IMR-90 (cell line): ENCODE results near the gene NR5A2. TPM values are rescaled to one million over a fixed set of nuclear protein-coding genes. Genes with fewer than 3 reads are reported as not detected.

Source experiments
- ATAC-seq: fragments of 200-7000 bp; cut with Tn5 transposase; 2 replicates; pipeline ENCODE4 v1.9.1; 2020; ENCODE audit warnings: low read depth, mild to moderate bottlenecking, moderate library complexity
- BruUV-seq: library from RNA; stranded (reverse); fragments of 400-500 nt; replicated peaks from 2 replicates; lab custom pipeline; 2021; lab: Mats Ljungman, UMichigan
- CTCF ChIA-PET: fragments of 300-600 bp; formaldehyde crosslinking; extraction: SDS; loops from one replicate; lab custom pipeline; 2021; ENCODE audit warnings: antibody characterized with exemption; lab: Yijun Ruan, JAX
- POLR2A ChIA-PET: fragments of 300-600 bp; sonication (Branson Sonifier 250); formaldehyde crosslinking; loops from one replicate; lab custom pipeline; 2022; ENCODE audit warnings: antibody characterized with exemption; ENCODE audit not compliant: unreplicated experiment; lab: Charles Lee
- DNase-seq: peaks from one replicate; pipeline ENCODE4 v3.0.0; 2013
- H2AFZ ChIP-seq: replicated peaks from 2 replicates; pipeline ENCODE3; 2013; ENCODE audit warnings: low read length, mild to moderate bottlenecking; ENCODE audit not compliant: poor library complexity
- H2AK5ac ChIP-seq: 2 replicates; pipeline ENCODE4 v1.6.1; 2013; ENCODE audit warnings: low read depth, low read length, inconsistent platforms
- H2AK9ac ChIP-seq: replicated peaks from 2 replicates; pipeline ENCODE3; 2013; ENCODE audit warnings: mild to moderate bottlenecking, low read depth, low read length, moderate library complexity; ENCODE audit not compliant: poor library complexity
- H2BK120ac ChIP-seq: 2 replicates; pipeline ENCODE4 v1.6.1; 2013; ENCODE audit warnings: low read depth, low read length, inconsistent platforms
- H2BK15ac ChIP-seq: 3 replicates; pipeline ENCODE4 v1.6.1; 2013; ENCODE audit warnings: low read depth, low read length, inconsistent platforms
- H2BK20ac ChIP-seq: 2 replicates; pipeline ENCODE4 v1.6.1; 2013; ENCODE audit warnings: low read depth, mild to moderate bottlenecking, inconsistent platforms, low read length, moderate library complexity
- H2BK5ac ChIP-seq: 2 replicates; pipeline ENCODE4 v1.6.1; 2013; ENCODE audit warnings: mild to moderate bottlenecking, low read depth, low read length, inconsistent platforms; ENCODE audit not compliant: poor library complexity, severe bottlenecking
- H3K14ac ChIP-seq: replicated peaks from 2 replicates; pipeline ENCODE4 v1.6.1; 2013; ENCODE audit warnings: low read depth, low read length, inconsistent platforms
- H3K18ac ChIP-seq: 2 replicates; pipeline ENCODE4 v1.6.1; 2013; ENCODE audit warnings: low read depth, low read length, control low read depth
- H3K23ac ChIP-seq: 2 replicates; pipeline ENCODE4 v1.6.1; 2013; ENCODE audit warnings: low read depth, low read length, inconsistent platforms
- H3K27ac ChIP-seq: 2 replicates; pipeline ENCODE4 v1.5.1; 2013; ENCODE audit warnings: mild to moderate bottlenecking, control low read depth, low read length; ENCODE audit not compliant: insufficient read depth
- H3K27me3 ChIP-seq: 2 replicates; pipeline ENCODE4 v1.6.1; 2013; ENCODE audit warnings: low read length; ENCODE audit not compliant: control insufficient read depth, insufficient read depth
- H3K36me3 ChIP-seq: 2 replicates; pipeline ENCODE4 v1.6.1; 2013; ENCODE audit warnings: low read length, mixed read lengths; ENCODE audit not compliant: control insufficient read depth, insufficient read depth
- H3K4ac ChIP-seq: 2 replicates; pipeline ENCODE4 v1.6.1; 2013; ENCODE audit warnings: low read depth, low read length, inconsistent platforms
- H3K4me1 ChIP-seq: 2 replicates; pipeline ENCODE4 v1.6.1; 2013; ENCODE audit warnings: low read length, mixed read lengths; ENCODE audit not compliant: control insufficient read depth, insufficient read depth
- H3K4me2 ChIP-seq: 2 replicates; pipeline ENCODE4 v1.6.1; 2013; ENCODE audit warnings: low read depth, mild to moderate bottlenecking, control low read depth, low read length, moderate library complexity
- H3K4me3 ChIP-seq: 2 replicates; pipeline ENCODE4 v1.5.1; 2013; ENCODE audit warnings: low read depth, mild to moderate bottlenecking, control low read depth, low read length, moderate library complexity; ENCODE audit not compliant: insufficient read depth
- H3K56ac ChIP-seq: 2 replicates; pipeline ENCODE4 v1.6.1; 2013; ENCODE audit warnings: low read length, inconsistent platforms; ENCODE audit not compliant: insufficient read depth; ENCODE audit errors: extremely low read depth
- H3K79me1 ChIP-seq, 2 experiments: 2 replicates each; pipeline ENCODE4 v1.6.1; 2013; ENCODE audit warnings: low read length in 2 of 2, inconsistent platforms in 1 of 2, low read depth in 1 of 2
- H3K9ac ChIP-seq: 2 replicates; pipeline ENCODE4 v1.6.1; 2013; ENCODE audit warnings: low read depth, low read length, control low read depth
- H3K9me1 ChIP-seq: 2 replicates; pipeline ENCODE4 v1.6.1; 2013; ENCODE audit warnings: low read length, inconsistent platforms; ENCODE audit not compliant: insufficient read depth
- H3K9me3 ChIP-seq: 2 replicates; pipeline ENCODE4 v1.6.1; 2013; ENCODE audit warnings: low read length; ENCODE audit not compliant: control insufficient read depth, insufficient read depth
- H4K20me1 ChIP-seq: 2 replicates; pipeline ENCODE4 v1.6.1; 2013; ENCODE audit warnings: low read length, inconsistent platforms; ENCODE audit not compliant: insufficient read depth
- H4K5ac ChIP-seq: 2 replicates; pipeline ENCODE4 v1.6.1; 2013; ENCODE audit warnings: mild to moderate bottlenecking, low read depth, low read length, control low read depth
- H4K8ac ChIP-seq, 2 experiments: 2 replicates each; pipeline ENCODE4 v1.6.1; 2013; ENCODE audit warnings: low read depth in 2 of 2, low read length in 2 of 2, control low read depth in 1 of 2, inconsistent platforms in 1 of 2
- H4K91ac ChIP-seq: 2 replicates; pipeline ENCODE4 v1.6.1; 2013; ENCODE audit warnings: low read depth, low read length, inconsistent platforms; ENCODE audit not compliant: insufficient read depth
- BHLHE40 ChIP-seq: fragments of 150-350 bp; IDR thresholded peaks from 2 replicates; pipeline ENCODE4 v1.6.1; 2016; ENCODE audit warnings: mild to moderate bottlenecking, low read depth, low read length
- CHD1 ChIP-seq: IDR thresholded peaks from 2 replicates; pipeline ENCODE4 v1.6.1; 2012; ENCODE audit warnings: low read depth, low read length, improper control_type of control experiment
- MAFK ChIP-seq: IDR thresholded peaks from 2 replicates; pipeline ENCODE4 v1.6.1; 2012; ENCODE audit warnings: low read depth, low read length, improper control_type of control experiment
- MAZ ChIP-seq: IDR thresholded peaks from 2 replicates; pipeline ENCODE4 v1.6.1; 2012; ENCODE audit warnings: low read depth, mild to moderate bottlenecking, low read length, improper control_type of control experiment, moderate library complexity, borderline replicate concordance
- POLR2A ChIP-seq: IDR thresholded peaks from 2 replicates; pipeline ENCODE4 v1.6.1; 2012; ENCODE audit warnings: mild to moderate bottlenecking, low read depth, low read length
- RAD21 ChIP-seq: IDR thresholded peaks from 2 replicates; pipeline ENCODE4 v1.6.1; 2012; ENCODE audit warnings: low read length, improper control_type of control experiment
- RCOR1 ChIP-seq: IDR thresholded peaks from 2 replicates; pipeline ENCODE4 v1.6.1; 2012; ENCODE audit warnings: mild to moderate bottlenecking, low read length, improper control_type of control experiment; ENCODE audit not compliant: insufficient replicate concordance
- RFX5 ChIP-seq: IDR thresholded peaks from 2 replicates; pipeline ENCODE4 v1.8.0; 2012; ENCODE audit warnings: low read depth, mild to moderate bottlenecking, low read length, moderate library complexity
- SMC3 ChIP-seq: fragments of 150-350 bp; IDR thresholded peaks from 2 replicates; pipeline ENCODE4 v1.6.1; 2016; ENCODE audit warnings: low read depth, mild to moderate bottlenecking, antibody characterized with exemption, low read length, moderate library complexity
- WGBS, 2 experiments: methylation state at CpG; one replicate each; pipeline versions ENCODE4 v1.1.5 to v1.1.7; 2013; ENCODE audit warnings: missing lambda C conversion rate in 2 of 2; ENCODE audit not compliant: insufficient read length in 1 of 2; ENCODE audit errors: extremely low coverage in 2 of 2; 5-methylcytosine and 5-hydroxymethylcytosine counted together
- dilution Hi-C: fragments of 300-500 bp; cut with HindIII; formaldehyde crosslinking; loops from one replicate; pipeline ENCODE4 v1.14.3; 2018; ENCODE audit warnings: low sequenced_read_pairs; ENCODE audit not compliant: unreplicated experiment
- in situ Hi-C: fragments of 300-500 bp; cut with MboI; formaldehyde crosslinking; loops from 3 replicates; pipeline ENCODE4 v1.14.3; 2019; ENCODE audit warnings: low sequenced_read_pairs, inconsistent platforms, mixed read lengths
- intact Hi-C: fragments of 100-400 bp; cut with micrococcal nuclease; formaldehyde crosslinking; loops from 2 replicates; pipeline ENCODE4 v1.10.0; 2022
- polyA plus RNA-seq, 3 experiments: library from polyadenylated mRNA; depleted of rRNA; stranded (reverse); fragments of >200 nt; gene quantifications; 2 replicates each; pipeline ENCODE4 v1.2.3, GENCODE V29; 2012; ENCODE audit warnings: low replicate concordance in 1 of 3
- total RNA-seq: library from RNA; depleted of rRNA; stranded (reverse); fragments of >200 nt; gene quantifications from 2 replicates; pipeline ENCODE4 v1.2.3, GENCODE V29; 2012
- TF ChIP-seq, protein P1 (sequence below): fragments of 150-350 bp; IDR thresholded peaks from 2 replicates; pipeline ENCODE4 v1.6.1; 2016; ENCODE audit warnings: low read depth, mild to moderate bottlenecking, low read length, moderate library complexity, borderline replicate concordance
- TF ChIP-seq, protein P2 (sequence below): fragments of 150-350 bp; IDR thresholded peaks from 2 replicates; pipeline ENCODE4 v1.6.1; 2017; ENCODE audit warnings: mild to moderate bottlenecking, antibody characterized with exemption, low read length, low read depth

The NR5A2 gene
- total and polyA plus RNA-seq, 2 of the 4 experiments (the other 2 are of a cell fraction), result 0.03 to 0.18 TPM

DNA sequence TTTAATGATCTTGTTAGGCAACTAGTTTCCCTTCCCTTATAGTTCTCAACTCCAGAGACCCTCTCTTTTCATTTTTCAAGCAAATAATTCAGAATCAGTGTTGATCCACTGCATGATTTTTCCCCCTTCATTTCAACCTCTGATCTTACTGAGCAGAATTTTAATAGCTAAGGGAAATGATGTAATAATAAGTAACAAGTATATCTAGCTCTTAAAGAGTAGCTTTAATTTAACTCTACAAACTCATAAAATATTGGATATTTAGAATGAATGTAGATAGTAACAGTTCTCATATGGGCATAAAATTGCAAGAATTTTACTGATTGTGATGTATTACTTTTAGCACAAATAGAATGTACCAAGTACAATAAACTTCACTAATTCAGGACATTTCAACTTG lies 130.2 kb downstream of the NR5A2 start (continued):
- TF ChIP-seq, protein P1, sequence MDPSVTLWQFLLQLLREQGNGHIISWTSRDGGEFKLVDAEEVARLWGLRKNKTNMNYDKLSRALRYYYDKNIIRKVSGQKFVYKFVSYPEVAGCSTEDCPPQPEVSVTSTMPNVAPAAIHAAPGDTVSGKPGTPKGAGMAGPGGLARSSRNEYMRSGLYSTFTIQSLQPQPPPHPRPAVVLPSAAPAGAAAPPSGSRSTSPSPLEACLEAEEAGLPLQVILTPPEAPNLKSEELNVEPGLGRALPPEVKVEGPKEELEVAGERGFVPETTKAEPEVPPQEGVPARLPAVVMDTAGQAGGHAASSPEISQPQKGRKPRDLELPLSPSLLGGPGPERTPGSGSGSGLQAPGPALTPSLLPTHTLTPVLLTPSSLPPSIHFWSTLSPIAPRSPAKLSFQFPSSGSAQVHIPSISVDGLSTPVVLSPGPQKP, result no peak

GRCh38 chr1:200161801-200162200 lies 134.3 kb downstream of the NR5A2 start:
- no peaks in the 10 kb centered on the region for H3K27me3 ChIP-seq
- H3K27ac ChIP-seq, result no peak overlapping the region
- ChIA-PET CTCF (interaction anchor here (0.7 to 1.5 kb wide), 2 partner anchors 10 to 23 kb away, joined by 3 read pairs; no protein-coding TSS in a partner anchor), POLR2A (no interaction called here)
- intact Hi-C loops (no loop called here), dilution Hi-C loops (no loop called here), in situ Hi-C loops (no loop called here)
- DNase-seq (no peak), ATAC-seq (no peak)
- H2AK9ac ChIP-seq, result no peak overlapping the region
- H3K9ac ChIP-seq, result no peak overlapping the region
- no peak overlapping the region for H4K8ac ChIP-seq
- H3K18ac ChIP-seq, result no peak overlapping the region
- no peaks in the 10 kb centered on the region for H3K36me3 ChIP-seq
- H3K23ac ChIP-seq, result no peak overlapping the region
- H3K4ac ChIP-seq, result no peak overlapping the region
- H4K20me1 ChIP-seq, result no peaks in the 10 kb centered on the region
- TF ChIP-seq RFX5, result no peak
- TF ChIP-seq, protein P1, result no peak
- TF ChIP-seq SMC3, result no peak
- TF ChIP-seq RCOR1, result no peak
- TF ChIP-seq CHD1, result no peak
- no peak for TF ChIP-seq BHLHE40
- TF ChIP-seq POLR2A, result no peak
- TF ChIP-seq, protein P2, sequence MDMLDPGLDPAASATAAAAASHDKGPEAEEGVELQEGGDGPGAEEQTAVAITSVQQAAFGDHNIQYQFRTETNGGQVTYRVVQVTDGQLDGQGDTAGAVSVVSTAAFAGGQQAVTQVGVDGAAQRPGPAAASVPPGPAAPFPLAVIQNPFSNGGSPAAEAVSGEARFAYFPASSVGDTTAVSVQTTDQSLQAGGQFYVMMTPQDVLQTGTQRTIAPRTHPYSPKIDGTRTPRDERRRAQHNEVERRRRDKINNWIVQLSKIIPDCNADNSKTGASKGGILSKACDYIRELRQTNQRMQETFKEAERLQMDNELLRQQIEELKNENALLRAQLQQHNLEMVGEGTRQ, result no peak
- no peak for TF ChIP-seq RAD21
- TF ChIP-seq MAFK, result no peak
- no peak for TF ChIP-seq MAZ
- no peak overlapping the region for H4K5ac ChIP-seq
- no peak overlapping the region for H2BK120ac ChIP-seq
- no TSS peak for BruUV-seq
- no CpG with 5 or more reads among the region's 4 CpGs for WGBS, 2 experiments
- H2BK20ac ChIP-seq, result no peak overlapping the region
- no peak overlapping the region for H2AFZ ChIP-seq
- H3K56ac ChIP-seq, result no peak overlapping the region
- no peak overlapping the region for H2BK5ac ChIP-seq
- H4K91ac ChIP-seq, result no peak overlapping the region
- no peak overlapping the region for H2AK5ac ChIP-seq
- H3K4me2 ChIP-seq, result no peak overlapping the region
- no peak overlapping the region for H3K14ac ChIP-seq
- no peaks in the 10 kb centered on the region; the same call in 1 of the 2 replicates for H3K9me1 ChIP-seq
- no peak overlapping the region for H3K4me3 ChIP-seq
- H3K79me1 ChIP-seq, result no peaks in the 10 kb centered on the region
- no peak overlapping the region for H2BK15ac ChIP-seq
- H3K9me3 ChIP-seq, result no peaks in the 10 kb centered on the region
- no peaks in the 10 kb centered on the region for H3K4me1 ChIP-seq
